Keratinocyte (primary cell): ENCODE results near the gene CTNND1.

Experiments
- CTCF ChIP-seq, 3 experiments: IDR thresholded peaks in 1 of 3; conservative IDR thresholded peaks in 1 of 3; optimal IDR thresholded peaks in 1 of 3; 2 replicates in 2 of 3; 3 replicates in 1 of 3; pipeline versions ENCODE3 to v1.5.1; 2011; ENCODE audit warnings: low read length in 3 of 3, mild to moderate bottlenecking in 3 of 3, moderate library complexity in 2 of 3, control low read depth in 1 of 3, inconsistent platforms in 1 of 3; ENCODE audit not compliant: insufficient read depth in 2 of 3; ENCODE audit errors: extremely low read depth in 1 of 3
- EZH2 ChIP-seq: IDR thresholded peaks from one replicate; pipeline ENCODE4 v1.6.1; 2012; ENCODE audit warnings: inconsistent platforms, mild to moderate bottlenecking, low read length, moderate library complexity

- no peak for TF ChIP-seq CTCF (optimal IDR thresholded peaks at IDR 0.05 in 1 of 3, IDR thresholded peaks at IDR 0.05 in 1 of 3, conservative IDR thresholded peaks at IDR 0.05 in 1 of 3; ENCODE audit: extremely low read depth in 1 of 3, insufficient read depth in 2 of 3, low read length in 3 of 3)
- no peak for TF ChIP-seq EZH2
Measured at GRCh38 chr11:57779276-57779675, 17.7 kb downstream of the CTNND1 start.
